Activated CD4-positive, CD25-positive, alpha-beta regulatory T cell treated with anti-CD3 and anti-CD28 coated beads, Interleukin-2, amount 50 U/mL, for 24 hours (primary cell): ENCODE results near the gene CTDNEP1.

ENCODE experiments used
- ATAC-seq, 2 donors: fragments of 150-1000 bp; cut with Tn5 transposase; one replicate each; pipeline ENCODE4 v1.10.0; 2021; ENCODE audit warnings: mild to moderate bottlenecking in 1 of 2, moderate library complexity in 1 of 2

CTDNEP1 gene

GRCh38 chr17:7226721-7227710 is 24.5 kb downstream of the CTDNEP1 start:
- ATAC-seq = no peak

- ATAC-seq = no peak
These were observed 25.7 kb downstream of the CTDNEP1 start for GRCh38 chr17:7225711-7226331.

- ATAC-seq = no peak
These were observed 26.8 kb downstream of the CTDNEP1 start for GRCh38 chr17:7224661-7225111.

- ATAC-seq = no peak
These were observed 27.4 kb downstream of the CTDNEP1 start for GRCh38 chr17:7224110-7224509.

- no peak for ATAC-seq
These were observed 28.2 kb downstream of the CTDNEP1 start for GRCh38 chr17:7223375-7223774.

DNA sequence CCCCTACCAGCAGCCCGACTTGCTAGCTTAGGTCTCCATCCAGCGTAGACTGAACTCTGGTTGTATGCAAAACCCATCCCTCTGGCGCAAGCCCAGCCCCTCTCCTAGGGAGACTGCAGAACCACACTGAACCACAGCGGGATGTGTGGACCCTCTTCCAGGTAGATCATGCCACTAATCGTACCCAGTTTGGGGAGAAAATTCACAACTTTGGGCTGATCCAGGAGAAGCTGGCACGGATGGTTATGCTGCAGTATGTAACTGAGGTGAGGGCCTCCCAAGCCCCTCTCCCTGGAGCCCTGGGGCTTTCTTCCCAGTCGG is 28.6 kb downstream of the CTDNEP1 start:
- ATAC-seq = no peak

DNA sequence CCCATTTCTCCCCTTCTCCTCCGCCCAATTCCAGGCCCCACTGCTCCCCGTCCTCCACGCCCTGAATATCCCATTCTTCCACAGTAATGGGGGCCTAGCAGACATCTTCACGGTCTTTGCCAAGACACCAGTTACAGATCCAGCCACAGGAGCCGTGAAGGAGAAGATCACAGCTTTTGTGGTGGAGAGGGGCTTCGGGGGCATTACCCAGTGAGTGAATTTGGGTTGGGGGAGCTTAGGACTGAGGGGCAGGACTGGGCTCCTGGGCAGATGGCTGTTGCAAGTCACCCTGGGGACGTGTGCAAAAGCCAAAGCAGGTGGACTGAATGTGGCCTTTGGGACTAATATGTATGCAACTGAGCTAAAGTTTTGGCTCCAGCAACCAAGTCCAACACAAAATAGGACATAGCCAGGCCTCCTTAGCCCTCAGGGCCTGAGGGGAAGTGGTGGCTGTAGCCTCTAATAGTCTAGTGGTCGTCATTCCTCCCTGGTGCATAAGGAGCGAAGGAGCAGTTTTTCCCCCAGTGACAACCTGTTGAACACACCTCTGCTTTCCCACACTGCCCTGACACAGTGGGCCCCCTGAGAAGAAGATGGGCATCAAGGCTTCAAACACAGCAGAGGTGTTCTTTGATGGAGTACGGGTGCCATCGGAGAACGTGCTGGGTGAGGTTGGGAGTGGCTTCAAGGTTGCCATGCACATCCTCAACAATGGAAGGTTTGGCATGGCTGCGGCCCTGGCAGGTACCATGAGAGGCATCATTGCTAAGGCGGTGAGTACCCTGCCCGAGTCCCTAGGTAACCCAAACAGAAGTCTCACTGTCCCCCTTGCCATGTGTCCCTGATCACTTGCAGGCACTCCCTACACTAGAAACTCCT is 29.2 kb downstream of the CTDNEP1 start:
- ATAC-seq = no peak

GRCh38 chr17:7221278-7222092 is 30.0 kb downstream of the CTDNEP1 start:
- ATAC-seq = no peak

DNA sequence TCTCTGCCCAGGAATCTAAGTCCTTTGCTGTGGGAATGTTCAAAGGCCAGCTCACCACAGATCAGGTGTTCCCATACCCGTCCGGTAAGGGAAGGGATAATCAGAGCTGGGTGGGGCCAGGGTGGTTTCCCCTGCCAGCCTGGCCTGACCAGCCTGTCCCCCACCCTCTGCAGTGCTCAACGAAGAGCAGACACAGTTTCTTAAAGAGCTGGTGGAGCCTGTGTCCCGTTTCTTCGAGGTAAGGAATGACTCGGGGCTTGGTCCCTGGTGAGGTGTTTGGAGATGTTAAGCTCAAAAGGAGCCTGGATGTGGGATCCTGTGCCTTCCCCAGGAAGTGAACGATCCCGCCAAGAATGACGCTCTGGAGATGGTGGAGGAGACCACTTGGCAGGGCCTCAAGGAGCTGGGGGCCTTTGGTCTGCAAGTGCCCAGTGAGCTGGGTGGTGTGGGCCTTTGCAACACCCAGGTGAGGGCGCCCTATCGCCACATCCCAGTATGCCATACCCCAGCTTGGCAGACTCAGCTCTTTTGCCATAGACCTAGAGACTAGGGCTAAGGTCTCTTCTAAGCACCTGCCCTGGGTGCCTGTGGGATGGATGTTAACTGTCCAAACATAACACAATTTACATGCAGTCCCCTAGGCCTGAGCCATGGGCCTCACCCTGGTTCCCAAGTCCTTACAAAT is 30.8 kb downstream of the CTDNEP1 start:
- ATAC-seq = peak; percentile 51 to 54

- ATAC-seq = peak; percentile 77 to 78
These were observed 31.5 kb downstream of the CTDNEP1 start, which contains the start of the genes ACADVL and DLG4 for GRCh38 chr17:7219812-7220592. TSS of gene ACADVL (plus strand) at chr17:7219938. CDS start at chr17:7219985, 47 bp downstream. TSS of gene DLG4 (minus strand) at chr17:7219836.

- ATAC-seq = no peak
These were observed 32.2 kb downstream of the CTDNEP1 start for GRCh38 chr17:7219229-7219811.

DNA sequence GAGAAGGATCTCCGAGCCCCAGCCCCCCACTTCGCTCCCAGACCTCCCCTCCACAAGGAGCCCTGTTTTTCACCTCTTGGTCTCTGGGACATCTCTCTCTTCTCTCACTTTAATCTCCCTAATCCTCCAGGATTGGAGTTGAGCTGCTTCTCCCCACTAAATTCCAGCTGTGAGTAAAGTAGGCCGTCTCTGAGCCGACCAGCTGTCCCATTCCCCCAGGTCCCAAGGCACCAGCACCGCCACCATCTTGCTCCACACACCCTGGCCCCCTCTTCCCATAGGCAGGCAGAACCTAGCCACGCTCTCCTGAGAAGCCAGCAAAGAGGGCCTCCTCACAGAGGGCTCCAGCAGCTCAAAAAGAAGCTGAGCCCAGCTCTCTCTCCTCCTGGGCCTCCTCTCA is 32.8 kb downstream of the CTDNEP1 start:
- no peak for ATAC-seq

- ATAC-seq = no peak
These were observed 33.4 kb downstream of the CTDNEP1 start for GRCh38 chr17:7218166-7218565.

- no peak for ATAC-seq
These were observed 34.2 kb downstream of the CTDNEP1 start for GRCh38 chr17:7217113-7217987.

DNA sequence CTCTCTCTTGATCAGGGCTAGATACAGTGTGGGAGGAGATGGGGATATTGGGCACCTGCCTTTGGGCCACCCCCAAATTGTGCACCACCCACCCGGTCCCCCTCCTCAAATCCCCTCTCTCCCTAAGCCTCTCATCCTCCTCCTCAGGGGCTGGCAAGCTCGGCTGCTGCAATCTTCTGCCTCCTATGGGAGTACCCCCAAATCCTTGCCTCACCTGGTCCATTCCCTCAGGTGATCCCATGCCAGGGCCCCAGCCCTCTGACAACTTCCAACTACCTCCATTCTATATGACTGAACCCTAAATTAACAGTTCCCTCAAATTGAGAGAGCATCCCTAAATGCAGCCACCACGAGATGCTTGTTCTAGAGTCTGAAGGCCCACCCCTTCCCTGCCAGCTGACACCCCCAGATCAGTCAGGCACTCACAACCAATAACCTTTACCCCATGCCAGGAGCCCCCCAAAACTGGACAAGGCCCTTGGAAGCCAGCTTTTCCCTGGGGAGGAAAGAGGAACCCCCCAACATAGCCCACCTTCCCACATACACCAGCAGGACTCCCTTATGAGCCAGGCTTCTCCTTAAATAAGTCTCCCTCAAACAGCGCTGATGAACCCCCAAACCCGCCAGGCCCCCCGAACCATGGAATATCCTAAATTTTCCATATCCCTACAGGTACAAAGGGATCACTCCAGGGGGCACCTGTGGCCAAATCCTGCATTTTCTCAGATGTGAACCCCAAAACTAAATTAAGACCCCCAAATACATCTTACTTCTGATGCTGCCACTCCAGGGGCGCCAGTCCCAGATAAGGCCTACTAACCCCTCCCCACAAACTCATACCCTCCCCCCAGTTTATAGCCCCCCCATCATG is 35.1 kb downstream of the CTDNEP1 start:
- no peak for ATAC-seq

GRCh38 chr17:7215652-7216180 is 35.8 kb downstream of the CTDNEP1 start:
- ATAC-seq = no peak

DNA sequence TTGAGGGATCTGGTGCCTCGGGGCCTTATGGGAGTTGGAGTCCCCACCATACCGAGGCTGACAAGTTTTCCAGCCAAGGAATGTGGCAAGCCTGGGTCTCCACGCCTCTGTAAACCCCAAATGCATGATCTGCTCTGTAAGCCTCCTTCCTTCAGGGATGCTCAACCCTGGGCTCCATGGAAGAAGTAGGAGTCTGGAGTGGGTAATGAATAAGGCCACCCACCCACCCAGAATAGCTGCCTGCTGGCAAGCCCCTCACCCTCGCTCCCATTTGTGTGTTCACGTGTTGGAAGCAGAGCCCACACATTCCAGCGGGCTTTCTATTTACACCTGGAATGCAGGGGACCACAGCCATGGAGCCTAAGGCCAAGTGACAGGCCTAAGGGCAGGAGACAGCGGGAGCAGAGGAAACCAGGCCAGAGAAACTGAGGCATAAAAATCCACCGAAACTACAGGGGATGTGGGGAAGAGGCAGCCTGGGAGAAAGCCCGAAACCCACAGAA is 36.3 kb downstream of the CTDNEP1 start:
- no peak for ATAC-seq
